DMS 273 (cell line): ENCODE measurements around the gene KCNH2.

ENCODE experiments used
- DNase-seq: peaks from one replicate; lab custom pipeline; 2025; ENCODE audit not compliant: unreplicated experiment; lab: John Stamatoyannopoulos, UW

Gene KCNH2

GRCh38 chr7:150994838-150995510, 16.9 kb upstream of the KCNH2 start:
- DNase-seq, result peak; percentile 75

- DNase-seq, result peak; percentile 65
Observed at GRCh38 chr7:150994141-150994837, 16.2 kb upstream of the KCNH2 start.

- DNase-seq, result no peak
Observed at GRCh38 chr7:150993511-150993910, 15.4 kb upstream of the KCNH2 start.

- DNase-seq, result peak; percentile 85
Observed at GRCh38 chr7:150992833-150993302, 14.7 kb upstream of the KCNH2 start.

- DNase-seq, result no peak
Observed at GRCh38 chr7:150992051-150992640, 14.0 kb upstream of the KCNH2 start.

GRCh38 chr7:150990416-150991186, 12.5 kb upstream of the KCNH2 start, which contains the start of gene NOS3:
NOS3 (plus strand) TSS chr7:150991017; CDS start chr7:150993804, 2,787 bp downstream.
- DNase-seq, result no peak

GRCh38 chr7:150989456-150989855, 11.3 kb upstream of the KCNH2 start:
- no peak for DNase-seq

GRCh38 chr7:150988230-150989226, 10.4 kb upstream of the KCNH2 start:
- DNase-seq, result peak; percentile 92

- no peak for DNase-seq
Observed at GRCh38 chr7:150986556-150986955, 8.4 kb upstream of the KCNH2 start.

GRCh38 chr7:150986099-150986512, 8.0 kb upstream of the KCNH2 start:
- peak; percentile 90 for DNase-seq

GRCh38 chr7:150983893-150984368, 5.8 kb upstream of the KCNH2 start:
- peak; percentile 80 for DNase-seq

GRCh38 chr7:150982351-150982750, 4.2 kb upstream of the KCNH2 start:
- DNase-seq, result no peak

GRCh38 chr7:150981644-150982043, 3.5 kb upstream of the KCNH2 start:
- no peak for DNase-seq

- DNase-seq, result peak; percentile 55
Observed at GRCh38 chr7:150980663-150981062, 2.5 kb upstream of the KCNH2 start.

- DNase-seq, result no peak
Observed at GRCh38 chr7:150979713-150980390, 1.7 kb upstream of the KCNH2 start.

- peak; percentile 68 for DNase-seq
Observed at GRCh38 chr7:150977382-150978125, 567 bp downstream of the KCNH2 start.

- DNase-seq, result peak; percentile 65
Observed at GRCh38 chr7:150976529-150977381, 1.4 kb downstream of the KCNH2 start.
